ACHN (cell line): Measurements from ENCODE around the gene OSBPL5.

Experiments used
- DNase-seq: peaks from one replicate; pipeline ENCODE4 v3.0.0-alpha.2; 2015
- in situ Hi-C: cut with HindIII; loops from 2 replicates; pipeline ENCODE4 v1.10.0; 2017; ENCODE audit warnings: low sequenced_read_pairs, low pct_ligation_motif_present, low pct_unique_long_range_greater_than_20kb

The OSBPL5 gene

DNA sequence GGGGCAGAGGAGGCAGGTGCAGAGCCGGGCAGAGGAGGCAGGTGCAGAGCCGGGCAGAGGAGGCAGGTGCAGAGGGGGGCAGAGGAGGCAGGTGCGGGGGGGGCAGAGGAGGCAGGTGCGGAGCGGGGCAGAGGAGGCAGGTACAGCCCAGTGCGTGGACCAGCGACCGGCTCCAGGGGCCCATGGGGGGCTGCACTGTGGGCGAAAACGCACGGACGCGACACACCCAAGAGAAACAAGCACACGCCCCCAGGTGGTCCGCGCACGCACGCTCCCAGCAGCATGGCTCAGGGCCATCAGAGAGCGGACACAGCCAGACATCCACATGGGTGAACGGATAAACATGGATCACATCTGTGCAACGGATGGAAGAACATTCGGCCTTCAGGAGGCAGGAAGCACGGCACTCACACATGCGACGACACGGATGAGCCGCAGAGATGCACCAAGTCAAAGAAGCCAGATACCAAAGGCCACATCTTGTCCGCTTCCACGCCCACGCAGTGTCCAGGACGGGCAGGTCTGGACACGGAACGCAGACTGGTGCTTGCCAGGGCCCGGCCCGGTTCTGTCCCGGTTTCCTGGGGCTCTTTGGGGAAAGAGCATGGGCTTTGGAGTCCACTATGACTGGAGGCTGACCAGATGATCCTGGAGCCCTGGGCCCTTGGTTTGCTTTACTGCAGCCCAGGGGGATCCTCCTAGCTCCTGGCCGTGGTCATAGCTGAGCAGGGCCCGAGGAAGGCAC is 21.8 kb downstream of the OSBPL5 start:
- in situ Hi-C loops: no loop called here
- no peak for DNase-seq

DNA sequence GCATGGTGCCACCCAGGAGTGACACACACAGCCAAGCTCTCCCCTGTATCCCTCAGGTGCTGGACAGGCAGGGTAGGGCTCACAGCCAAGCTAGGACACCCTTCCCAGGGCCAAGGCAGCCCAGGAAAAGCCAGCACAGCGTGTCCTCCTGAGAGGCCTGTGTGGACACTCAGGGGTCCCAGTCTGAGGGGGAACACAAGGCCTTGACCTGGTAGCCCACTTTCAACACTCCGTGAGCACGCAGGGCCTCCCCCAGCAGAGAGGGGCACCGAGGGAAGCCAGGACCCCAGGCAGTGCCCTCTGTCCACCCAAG is 24.9 kb downstream of the OSBPL5 start:
- in situ Hi-C loops: no loop called here
- no peak for DNase-seq

DNA sequence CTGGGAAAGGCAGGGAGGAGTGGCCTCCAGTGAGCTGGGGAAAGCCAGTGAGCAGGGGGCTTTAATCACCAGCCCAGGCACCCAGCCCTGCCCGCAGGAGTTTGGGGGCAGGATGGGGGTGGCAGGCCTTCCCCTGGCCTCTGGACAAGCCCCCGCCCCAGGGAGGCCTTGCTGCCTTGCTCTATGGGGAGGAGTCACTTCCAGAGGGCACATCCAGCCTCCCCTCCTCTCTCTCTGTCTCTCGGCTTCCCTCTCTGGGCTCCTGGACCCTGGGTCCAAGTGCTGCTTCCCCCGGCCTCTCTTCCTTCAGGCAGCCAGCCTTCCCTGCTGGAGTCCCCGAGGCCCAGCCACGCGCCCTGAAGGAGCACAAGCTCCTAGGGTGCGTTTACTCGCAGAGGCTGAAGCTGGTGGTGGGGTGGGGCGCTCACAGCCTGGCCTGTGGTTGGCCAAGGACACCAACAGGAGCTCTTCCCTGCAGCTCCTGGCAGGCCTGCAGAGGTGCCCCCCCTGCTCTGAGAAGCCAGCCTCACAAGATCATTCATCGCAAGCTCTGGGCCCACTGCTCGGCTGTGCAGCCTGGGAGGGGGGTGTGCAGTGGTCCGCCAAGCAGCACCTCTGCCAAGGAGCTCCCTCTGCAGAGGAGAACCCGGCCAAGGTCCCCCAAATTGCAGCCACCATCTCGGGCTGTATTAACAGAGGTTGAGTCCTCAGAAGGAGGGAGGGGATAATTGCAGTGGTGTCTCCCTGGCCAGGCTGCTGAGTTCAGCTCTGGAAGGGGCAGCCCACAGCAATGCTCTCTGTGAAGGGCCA is 25.4 kb downstream of the OSBPL5 start:
- DNase-seq: no peak
- in situ Hi-C loops: no loop called here

DNA sequence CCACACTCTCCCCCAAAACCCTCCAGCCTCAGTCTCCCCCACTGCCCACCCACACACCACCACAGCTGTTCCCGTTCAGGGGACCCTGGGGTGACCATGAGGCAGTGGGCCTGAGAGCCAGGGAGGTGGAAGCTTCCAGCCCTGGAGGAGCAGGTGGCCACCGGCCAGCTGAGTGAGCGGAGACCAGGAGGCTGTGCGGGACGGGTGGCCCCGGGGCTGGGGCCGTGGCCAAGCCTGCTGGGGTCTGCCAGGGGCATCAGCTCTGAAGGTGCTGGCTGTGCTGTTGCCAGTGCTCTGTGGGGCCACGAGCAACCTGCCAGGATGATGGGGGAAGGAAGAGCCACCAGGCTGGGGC is 26.0 kb downstream of the OSBPL5 start:
- DNase-seq: no peak
- in situ Hi-C loops: no loop called here

DNA sequence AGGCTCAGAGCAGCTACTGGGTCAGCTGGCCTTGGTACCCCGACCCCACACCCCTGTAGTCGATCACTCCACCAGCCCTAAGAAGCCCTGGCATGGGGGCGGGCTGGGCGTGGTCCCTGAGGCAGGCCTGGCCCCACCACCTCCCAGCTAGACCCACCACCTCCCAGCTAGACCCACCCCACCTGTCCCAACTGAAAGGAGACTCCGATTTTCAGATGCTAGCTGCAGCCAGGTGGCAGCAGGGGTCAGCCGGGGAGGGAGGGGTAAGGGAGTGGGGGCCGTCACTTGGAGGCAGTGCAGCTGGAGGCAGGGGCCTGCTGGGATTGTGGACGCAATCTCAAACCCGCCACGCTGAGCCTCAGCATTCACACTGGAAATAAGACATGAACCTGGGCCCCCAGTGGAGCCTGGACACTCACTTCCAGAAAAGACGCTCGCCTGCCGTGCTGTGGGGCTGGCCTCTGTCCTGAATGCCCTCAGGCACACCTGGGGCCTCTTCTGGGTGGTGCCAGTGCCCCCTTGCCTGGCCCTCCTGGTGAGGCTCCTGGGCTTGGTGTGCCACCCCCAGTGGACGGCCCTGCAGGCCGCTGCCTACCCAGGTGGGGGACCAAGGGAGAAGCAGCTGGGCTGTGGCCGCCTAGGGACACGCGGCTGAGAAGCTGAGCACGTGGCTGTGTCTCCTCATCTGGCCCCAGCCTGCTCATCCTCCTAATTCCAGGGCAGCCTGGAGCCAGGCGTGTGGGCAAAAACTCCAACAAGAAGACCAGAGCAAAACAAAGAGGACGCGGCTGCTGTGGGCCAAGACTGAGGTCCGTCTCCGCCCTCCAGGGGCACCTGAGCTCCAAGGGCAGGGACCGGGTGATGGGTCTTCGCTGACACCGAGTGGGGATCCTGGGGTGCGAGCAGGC is 26.7 kb downstream of the OSBPL5 start:
- in situ Hi-C loops: no loop called here
- DNase-seq: no peak

DNA sequence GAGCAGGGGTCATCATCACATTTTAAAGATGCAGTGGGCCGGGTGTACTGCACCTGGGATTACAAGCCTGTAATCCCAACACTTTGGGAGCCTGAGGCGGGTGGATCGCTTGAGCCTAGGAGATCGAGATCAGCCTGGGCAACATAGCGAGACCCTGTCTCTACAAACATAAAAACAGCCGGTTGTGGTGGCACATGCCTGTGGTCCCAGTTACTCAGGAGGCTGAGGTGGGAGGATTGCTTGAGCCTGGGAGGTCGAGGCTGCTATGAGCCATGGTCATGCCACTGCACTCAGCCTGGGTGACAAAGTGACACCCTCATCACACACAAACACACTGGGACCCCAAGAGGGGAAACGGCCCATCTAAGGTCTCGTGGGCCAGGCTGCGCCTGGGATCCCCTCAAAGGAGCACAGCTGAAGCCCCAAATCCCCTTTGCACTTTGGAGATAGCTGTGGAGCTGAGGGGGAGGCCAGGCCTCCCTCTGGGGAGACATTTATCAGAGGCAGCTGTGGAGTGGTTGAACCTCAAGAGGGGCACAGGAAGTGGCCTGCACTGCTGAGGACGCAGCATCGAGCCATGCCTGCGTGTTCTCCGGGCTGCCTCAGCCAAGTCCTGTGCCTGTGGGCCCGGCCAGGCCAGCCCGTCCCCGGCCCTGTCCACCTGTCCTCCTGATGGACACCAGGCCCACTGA is 27.5 kb downstream of the OSBPL5 start:
- in situ Hi-C loops: no loop called here
- DNase-seq: no peak

DNA sequence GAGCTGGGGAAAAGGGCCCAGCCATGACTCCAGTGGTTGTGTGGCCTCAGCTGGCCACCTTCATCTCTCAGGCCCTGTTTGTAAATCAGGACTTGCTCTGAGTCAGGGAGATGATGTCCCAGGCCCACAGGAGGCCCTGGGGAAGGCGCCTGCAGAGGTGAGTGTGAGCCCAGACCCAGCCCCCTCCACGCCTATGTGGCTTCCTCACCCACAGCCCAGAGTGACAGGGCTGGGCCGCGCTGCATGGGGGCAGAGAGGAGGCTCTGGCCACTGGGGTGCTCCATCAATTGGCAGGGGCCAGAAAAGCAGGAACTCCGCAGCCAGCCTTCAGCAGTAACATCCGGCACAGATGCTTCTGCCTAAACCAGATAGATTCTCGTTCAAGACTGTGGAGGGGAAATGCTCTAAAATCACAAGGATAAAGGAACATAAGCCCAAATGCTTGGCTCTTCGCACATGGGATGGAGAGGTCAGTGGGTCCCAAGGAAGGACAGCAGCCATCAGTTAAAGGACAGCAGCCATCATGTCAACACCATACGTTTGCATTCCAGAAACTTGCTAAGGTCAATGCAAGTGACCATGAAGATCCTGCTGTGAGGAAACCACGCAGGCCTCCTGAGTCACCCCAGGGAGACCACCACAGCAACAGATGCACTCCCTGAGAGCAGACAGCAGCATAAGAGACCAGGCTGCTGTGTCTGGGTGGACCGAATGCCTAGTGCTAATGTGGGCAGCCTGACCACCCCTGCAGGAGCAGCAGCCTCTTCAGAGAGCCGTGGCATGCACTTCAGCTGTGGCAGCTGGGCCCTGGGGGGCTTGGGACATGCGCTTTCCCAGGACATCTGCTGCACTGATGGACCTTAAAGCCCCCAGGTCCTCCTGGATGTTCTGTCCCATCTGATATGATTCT is 28.3 kb downstream of the OSBPL5 start:
- DNase-seq: no peak
- in situ Hi-C loops: no loop called here

DNA sequence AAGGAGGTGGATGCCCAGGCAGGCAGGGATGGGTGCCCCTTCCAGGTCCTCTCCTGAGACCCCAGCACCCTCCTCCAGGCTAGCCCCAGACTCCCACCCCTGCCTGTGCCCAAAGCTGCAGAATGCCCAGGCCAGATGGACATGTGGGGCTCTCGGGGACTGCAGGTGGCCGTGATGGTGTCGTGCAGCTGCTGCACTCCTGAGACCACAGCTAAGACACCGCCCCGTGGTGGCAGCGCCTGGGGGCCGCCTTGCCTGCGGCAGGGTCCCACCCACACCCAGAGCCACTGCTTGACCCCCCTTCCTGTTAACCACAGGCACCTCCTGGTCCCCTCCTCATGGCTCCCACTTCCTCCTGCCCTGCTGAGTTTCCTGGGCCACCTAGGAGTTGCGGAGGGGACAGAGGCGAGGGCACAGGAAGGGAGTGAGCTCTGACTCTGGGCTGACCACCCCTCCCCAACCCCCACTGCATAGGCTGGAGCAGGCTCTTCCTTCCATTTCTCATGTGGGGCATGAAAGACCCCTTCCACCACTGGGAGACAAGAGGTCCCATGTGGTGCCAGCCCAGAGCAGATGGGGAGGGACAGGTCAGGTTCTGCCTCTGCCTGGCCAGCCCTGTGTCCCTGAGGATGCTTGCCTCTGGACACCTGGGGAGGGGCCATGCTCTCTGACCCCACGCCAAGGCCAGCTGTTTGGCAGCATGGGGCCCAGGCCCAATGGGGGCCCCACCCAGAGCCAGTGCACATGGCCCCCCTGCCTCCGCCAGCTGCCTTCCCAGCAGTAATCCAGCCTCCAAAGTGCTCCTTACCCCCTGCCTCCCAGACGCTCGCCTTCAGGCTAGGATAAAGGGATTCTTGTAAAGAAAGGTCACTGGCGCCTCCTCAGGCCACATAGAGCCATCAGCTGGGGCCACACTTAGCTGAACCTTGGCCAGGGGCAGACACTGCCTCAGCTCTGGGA is 29.3 kb downstream of the OSBPL5 start:
- DNase-seq: no peak
- in situ Hi-C loops: no loop called here

DNA sequence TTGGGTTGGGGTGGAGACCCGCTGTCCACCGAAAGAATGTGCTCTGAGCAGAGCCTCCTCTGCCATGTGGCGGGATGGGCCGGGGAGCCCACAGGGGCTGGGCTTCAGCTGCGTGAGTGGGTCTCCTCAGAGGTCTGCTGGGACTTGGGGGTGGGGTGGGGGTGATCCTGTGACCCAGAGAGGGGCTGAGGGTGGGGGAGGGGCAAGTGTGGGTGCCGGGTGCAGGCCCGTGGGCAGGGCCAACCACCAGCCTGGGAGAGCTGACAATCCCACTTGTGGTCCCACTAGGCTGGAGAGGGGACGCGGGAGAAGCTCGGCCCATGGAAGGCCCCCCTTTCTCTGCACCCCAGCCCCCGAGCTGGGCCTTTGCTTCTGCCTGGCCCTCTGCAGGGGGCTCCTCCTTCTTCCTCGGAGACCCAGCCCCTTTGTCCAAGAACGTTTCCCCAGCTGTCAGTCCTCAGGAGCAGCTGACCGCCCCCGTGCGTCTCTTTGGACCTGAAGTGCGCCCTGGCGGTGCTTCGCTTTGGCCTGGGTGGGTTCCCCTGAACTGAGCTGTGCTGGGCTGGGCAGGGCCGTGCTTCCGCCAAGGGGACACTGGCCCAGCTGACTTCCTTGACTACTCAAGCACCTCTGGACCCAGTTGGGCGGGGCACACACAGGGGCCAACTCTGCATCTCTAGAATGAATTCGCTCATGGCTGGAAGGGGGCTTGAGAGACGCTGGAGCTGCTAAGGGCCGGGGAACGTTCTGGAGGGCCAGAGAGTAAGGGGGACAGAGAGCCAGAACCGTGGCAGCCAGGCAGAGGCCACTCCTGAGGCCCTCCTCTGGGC is 30.2 kb downstream of the OSBPL5 start:
- no peak for DNase-seq
- in situ Hi-C loops: no loop called here

DNA sequence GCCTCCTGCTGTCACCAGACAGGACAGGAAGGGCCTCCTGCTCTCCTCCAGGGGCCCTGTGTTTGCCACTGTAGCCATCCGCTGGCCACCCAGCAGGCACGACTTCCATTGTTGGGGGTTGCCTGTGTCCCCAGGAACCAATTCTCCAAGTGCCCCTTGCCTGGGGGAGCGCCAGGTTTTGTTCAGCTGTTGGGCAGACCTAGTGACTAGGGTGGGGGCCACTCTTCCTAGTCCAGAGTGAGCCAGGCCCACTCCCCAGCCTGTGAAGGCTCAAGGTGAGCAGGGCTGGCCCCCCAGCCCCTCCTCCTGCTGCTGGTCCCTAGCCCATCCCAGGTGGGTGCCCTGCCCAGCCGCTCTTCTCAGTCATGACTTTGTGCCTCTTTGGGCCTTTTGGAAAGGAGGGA is 30.9 kb downstream of the OSBPL5 start:
- no peak for DNase-seq
- in situ Hi-C loops: no loop called here

DNA sequence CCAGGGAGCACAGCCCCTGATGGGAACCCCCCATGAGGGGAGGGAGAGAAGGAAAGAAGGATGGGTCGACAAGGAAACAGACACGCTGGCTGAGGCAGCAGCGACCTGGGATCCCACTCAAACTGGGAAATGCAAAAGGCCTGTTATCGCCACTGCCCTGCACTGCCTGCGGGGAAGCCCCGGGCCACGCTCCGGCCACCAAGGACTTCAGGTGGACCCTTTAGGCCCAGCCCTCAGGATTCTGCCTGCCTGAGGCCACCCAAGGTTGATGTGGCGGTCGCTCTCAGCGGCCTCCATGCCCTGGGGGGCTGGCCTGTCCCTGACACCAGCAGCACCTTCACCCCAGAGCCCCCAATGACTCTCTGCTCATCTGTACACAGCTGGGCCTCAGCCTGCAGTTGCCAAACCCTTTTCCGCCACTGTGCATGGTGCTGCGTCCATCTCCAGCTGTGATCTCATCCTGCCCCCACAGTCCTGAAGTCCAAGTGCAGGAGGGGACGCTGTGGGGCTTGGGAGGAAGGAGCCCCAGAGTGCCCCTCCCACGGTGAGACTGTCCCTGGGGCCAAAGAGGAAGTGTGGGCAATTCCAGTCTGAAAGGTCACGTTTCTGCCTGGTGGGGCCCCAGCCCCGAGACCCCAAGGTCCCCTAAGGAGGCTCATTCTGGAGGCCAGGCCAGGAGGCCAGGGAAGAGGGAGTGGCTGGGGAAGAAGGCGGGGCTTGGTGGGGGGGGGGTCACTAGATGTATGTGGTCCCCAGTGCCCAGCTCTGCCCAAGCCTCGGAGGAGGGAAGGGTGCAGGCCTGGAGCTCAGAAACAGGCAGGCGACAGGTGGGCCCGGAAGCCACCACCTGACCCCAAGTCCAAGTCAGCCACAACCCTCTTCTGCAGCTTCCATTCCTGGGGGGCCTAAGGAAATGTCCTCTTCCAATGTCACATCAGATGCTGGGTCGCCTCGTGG is 31.6 kb downstream of the OSBPL5 start:
- in situ Hi-C loops: no loop called here
- no peak for DNase-seq

DNA sequence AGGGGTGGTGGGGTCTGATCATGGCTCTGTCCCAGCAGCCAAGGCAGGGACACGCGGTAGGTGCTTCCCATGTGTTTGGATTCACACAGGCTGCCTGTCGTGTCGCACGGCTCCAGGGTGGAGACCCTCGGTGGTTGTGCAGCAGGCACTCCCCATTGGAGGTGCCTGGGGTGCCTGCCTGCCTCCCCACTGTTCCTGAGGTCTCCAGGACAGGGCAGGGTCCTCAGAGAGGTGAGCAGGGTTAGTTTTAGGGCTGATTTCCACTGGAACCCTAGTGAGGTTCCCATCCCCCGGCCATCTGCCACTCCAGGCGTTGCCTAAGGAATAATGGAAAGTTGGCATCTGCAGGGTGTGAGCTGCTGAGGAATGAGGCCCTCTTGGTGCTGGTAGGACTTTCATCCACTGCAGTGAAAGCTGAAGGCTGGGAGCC is 32.3 kb downstream of the OSBPL5 start:
- no peak for DNase-seq
- in situ Hi-C loops: no loop called here

DNA sequence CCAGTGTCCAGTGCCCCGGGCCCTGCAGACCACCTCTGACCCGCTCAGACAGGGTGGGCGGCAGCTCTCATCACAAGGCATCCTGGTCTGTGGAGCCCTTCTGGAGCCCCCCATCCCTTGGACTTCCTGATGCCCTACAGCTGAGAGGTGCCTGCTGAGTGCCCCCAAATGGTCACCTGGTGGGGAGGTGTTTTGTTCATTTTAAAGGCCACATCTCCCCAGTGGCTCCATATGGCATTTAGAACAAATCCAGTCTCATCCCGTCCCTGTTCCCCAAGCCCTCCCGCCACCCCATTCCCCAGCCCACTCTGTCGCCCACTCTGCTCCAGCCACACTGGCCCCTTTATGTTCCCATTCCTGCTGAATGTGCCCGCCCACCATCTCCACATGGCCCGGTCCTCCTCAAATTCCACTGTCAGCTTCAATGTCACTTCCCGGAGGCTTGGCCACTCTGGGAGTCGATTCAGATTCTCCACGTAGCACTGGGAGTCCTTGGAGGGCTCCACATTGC is 32.8 kb downstream of the OSBPL5 start:
- in situ Hi-C loops: no loop called here
- DNase-seq: no peak

DNA sequence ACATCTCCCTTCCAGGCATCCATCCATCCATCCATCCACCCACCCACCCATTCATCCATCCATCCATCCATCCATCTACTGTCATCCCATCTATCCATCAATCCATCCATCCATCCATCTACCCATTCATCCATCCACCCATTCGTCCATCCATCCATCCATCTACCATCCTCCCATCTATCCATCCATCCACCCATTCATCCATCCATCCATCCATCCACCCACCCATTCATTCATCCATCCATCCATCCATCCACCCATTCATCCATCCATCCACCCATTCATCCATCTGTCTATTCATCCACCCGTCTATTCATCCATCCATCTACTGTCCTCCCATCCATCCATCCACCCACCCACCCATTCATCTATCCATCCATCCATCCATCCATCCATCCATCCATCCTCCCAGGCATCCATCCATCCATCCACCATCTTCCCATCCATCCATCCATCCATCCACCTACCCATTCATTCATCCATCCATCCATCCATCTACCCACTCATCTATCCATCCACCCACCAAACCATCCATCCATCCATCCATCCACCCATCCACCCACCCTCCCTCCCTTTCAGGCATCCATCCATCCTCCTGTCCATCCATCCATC is 33.7 kb downstream of the OSBPL5 start:
- no peak for DNase-seq
- in situ Hi-C loops: no loop called here
